ENCODE data around the gene DLG2.

The DLG2 gene

DNA sequence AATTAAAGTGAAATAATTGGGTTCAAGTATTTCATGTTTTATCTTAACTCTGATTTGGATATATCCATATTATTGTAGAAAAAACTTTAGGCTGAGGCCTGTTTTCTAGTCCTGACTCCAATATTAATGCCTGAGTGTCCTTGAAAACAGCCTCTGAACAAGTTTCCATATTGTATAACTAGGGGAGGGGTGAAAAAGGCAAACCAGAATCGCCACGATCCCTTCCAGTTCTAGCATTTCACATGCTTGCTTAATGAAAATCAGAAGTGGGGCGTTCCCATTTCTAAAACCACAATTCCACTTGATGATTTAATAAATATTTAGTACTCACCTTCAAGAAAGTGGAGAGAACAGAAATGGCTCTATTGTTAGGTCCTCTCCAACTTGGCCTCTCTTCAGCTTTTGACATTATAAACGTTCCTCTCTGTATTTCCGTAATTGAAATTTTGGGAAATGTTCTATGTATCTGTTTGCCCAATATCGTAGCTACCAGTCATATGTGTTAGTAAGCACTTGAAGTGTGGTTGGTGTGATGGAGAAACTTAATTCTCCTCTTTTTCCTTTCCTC is 1779.6 kb downstream of the DLG2 start:
- in situ Hi-C loops (cut with HindIII; ENCODE audit: low sequenced_read_pairs): no loop called here

DNA sequence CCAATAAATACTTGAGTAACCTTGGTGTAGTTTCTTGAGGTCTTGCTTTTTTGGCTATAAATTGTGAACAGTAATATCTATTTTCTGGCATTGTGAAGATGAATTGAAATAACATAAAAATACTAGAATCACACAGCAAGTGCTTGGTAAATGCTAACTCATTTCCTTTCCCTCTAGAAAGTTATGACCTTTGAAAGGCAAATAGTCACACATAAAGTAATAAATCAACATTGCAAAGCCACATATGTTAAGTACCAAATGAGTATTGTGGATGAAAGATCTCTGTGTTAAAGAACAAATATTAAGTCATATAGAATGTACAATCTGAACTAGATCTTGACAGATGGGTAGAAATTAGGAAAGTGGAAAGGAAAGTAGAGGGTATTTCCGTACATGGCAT is 1781.3 kb downstream of the DLG2 start:
- in situ Hi-C loops (cut with HindIII; ENCODE audit: low sequenced_read_pairs): no loop called here

DNA sequence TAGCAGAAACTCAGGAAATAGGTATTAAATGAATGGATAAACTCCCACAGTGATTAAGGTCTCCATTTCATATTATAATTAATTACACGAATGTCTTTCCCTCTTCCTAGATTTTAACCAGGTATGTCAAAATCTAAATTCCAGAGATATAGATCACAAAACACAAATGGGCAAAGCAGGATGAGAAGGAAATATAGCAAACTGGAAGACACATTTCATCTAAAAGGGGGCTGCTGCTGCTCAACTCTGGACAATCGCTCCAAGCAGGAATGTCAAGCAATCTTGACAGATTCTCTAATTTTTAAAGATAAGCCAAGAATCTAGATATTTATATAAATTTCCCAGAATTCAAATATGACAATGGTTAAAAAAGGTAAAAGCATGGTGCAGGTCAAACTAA is 1786.8 kb downstream of the DLG2 start:
- in situ Hi-C loops (cut with HindIII; ENCODE audit: low sequenced_read_pairs): no loop called here

DNA sequence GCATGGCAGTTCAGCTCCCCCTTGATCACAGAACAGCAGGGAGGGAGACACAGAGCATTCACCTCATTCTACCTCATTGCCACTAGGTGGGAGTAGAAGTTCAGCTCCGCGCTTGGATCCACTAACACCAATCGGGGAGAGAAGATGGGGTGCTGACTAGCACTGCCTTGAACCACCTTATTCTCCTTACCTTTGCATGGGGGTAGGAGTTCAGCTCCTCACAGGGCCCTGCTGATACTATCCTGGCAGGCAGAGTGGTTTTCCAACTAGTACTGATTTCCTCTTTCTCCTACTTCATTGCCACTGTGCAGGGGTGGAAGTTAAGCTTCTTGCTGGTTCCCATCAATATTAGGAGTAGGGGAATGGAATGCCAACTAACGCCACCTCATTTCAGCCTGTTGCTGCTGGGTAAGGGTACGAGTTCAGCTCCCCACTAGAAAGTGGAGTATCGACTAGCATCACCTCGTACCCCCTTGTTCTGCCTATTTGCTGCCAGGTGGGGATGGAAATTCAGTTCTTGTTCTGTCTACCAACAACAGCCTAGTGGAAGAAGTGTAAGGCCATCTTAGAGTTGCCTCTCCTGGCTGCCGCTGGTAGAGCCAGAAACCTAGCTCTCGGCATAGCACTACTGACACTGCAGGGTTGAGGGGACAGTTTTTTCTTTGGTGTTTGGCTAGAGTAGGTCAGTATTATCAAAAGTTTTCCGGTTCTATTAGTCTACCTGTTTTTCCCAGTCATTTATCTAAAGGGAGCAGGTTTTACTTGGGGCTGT is 1790.1 kb downstream of the DLG2 start:
- in situ Hi-C loops (cut with HindIII; ENCODE audit: low sequenced_read_pairs): no loop called here

DNA sequence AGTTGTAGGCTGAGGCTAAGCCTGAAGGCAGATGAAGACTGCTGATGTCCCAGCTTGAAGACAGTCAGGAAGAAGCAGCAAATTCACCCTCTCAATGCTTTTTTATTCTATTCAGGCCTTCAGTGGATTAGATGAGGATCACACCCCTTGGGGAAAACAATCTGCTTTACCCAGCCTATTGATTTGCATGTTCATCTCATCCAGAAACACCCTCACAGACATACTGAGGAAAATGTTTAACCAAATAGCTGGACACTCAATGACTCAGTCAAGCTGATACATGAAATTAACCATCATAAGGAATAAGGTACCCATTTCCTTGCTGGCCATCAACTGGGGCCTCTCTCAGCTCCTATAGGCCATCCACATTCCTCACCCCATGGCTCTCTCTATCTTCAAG is 1791.1 kb downstream of the DLG2 start:
- in situ Hi-C loops (cut with HindIII; ENCODE audit: low sequenced_read_pairs): no loop called here

DNA sequence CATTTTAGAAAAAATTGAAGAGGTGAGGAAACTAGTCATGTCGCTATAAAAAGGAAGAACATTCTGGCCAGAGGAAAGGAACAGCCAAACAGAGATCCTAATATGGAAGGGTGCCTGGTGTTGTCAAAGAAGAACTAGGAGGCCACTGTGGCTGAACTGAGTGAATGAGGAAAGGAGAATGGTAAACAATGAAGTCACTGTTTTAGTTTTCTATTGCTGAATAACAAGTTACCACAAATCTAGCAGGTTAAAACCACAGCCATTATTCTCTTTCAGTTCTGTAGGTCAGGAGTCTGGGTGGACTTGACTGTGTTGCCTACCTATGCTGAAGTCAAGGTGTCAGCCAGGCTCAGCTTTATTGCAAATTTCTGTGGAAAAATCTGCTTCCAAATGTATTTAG is 1791.7 kb downstream of the DLG2 start:
- in situ Hi-C loops (cut with HindIII; ENCODE audit: low sequenced_read_pairs): no loop called here

DNA sequence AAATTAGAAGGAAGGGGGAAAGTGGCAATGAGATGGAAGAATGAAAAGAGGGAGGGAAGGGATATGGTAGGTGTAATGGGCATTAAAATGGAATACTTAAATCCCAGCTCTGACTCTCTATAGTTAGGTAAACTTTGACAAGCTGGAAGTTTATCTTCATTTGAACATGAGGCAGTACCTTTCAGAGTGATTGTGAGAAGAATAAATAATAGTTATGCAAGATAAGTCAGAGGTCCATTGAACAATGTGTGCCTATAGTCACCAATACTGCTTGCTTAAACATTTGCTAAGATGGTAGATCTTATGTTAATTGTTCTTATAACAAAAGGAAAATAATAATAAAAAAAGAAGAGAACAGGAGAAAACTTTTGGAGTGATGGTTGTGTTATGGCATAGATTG is 1795.2 kb downstream of the DLG2 start:
- in situ Hi-C loops (cut with HindIII; ENCODE audit: low sequenced_read_pairs): no loop called here

DNA sequence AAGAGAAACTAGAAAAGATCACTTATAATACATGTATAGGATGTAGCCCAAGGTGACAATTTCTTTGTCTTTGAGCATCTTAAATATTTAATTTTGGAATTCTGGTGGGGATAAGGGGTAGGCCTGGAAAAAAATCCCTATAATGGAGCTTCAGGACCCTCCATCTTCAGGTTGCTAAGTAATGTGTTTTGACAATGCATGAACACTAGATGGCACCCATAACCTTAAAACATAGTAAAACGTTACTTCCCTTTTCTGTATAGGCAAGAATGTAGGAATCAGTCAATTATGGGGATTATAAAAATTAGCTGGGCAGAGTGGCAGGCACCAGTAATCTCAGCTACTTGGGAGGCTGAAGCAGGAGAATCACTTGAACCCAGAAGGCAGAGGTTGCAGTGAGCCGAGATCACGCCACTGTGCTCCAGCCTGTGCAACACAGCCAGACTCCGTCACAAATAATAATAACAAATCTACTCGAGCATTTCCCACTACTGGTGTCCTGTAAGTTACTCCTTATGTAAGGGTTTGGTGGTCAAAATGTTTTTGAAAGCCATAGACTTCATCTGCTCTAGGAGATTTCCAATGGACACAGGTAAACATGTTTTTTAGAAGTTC is 1799.1 kb downstream of the DLG2 start:
- in situ Hi-C loops (cut with HindIII; ENCODE audit: low sequenced_read_pairs): no loop called here

DNA sequence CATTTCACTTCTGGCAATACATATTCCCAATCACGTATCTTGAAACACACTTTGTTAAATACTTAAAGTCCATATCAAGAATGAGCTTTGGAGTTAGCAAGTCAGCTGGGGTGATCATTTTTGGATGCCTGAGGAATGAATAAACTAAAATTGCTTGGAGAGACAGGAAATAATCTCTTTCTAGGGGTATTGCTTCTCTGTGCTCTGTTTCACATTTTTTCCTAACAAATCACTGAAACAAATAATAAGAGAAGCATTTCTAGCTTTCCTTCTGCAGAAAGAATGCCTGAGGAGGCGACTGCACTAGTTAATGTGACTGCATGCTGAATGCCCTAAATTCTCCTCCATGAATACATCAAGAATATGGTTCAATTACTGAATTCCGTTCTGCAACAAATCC is 1799.6 kb downstream of the DLG2 start:
- in situ Hi-C loops (cut with HindIII; ENCODE audit: low sequenced_read_pairs): no loop called here

DNA sequence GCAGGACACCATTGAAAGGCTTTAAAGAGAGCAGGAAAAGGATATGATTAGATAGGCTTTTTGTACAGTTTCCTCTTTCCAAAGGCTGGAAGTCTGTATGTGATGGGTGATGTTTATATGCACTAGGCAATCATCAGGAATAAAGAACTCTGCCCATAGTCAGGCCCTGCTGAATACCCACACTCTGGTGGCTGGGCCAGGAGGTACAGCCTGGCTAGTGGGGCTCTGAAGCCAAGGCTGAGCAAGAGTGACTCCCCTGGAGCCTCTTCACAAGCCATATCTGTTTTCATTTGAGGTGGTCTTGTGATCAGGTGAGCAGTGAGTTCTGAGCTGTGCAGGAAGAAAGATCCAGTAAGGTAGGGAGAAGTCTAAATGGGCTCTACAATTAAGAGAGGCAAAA is 1801.1 kb downstream of the DLG2 start:
- in situ Hi-C loops (cut with HindIII; ENCODE audit: low sequenced_read_pairs): no loop called here

DNA sequence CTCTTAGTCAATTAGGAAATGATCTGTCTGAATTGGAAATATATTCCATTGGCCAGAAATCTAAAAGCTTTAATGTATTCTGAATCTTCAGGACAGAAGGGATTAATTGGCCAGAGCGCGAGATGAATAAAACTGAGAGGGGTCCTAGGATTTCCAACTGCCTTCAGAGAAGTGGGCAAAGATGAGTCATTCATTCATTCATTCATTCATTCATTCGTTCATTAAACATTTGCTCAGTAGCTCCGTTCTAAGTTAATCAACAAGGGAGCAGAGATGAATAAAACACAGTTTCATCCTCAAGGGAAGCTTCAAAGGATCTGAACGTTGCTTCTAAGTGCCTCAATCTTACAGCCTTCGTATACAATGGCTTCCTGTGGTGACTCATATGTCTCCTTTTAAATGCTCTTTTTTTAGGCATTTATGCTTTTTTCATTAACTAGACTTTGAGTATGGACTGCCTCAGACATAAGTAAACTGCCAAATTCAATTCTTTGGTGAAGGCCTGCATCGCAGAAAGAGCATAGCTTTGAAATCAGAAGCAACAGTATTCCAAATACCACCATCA is 1803.6 kb downstream of the DLG2 start:
- in situ Hi-C loops (cut with HindIII; ENCODE audit: low sequenced_read_pairs): no loop called here

DNA sequence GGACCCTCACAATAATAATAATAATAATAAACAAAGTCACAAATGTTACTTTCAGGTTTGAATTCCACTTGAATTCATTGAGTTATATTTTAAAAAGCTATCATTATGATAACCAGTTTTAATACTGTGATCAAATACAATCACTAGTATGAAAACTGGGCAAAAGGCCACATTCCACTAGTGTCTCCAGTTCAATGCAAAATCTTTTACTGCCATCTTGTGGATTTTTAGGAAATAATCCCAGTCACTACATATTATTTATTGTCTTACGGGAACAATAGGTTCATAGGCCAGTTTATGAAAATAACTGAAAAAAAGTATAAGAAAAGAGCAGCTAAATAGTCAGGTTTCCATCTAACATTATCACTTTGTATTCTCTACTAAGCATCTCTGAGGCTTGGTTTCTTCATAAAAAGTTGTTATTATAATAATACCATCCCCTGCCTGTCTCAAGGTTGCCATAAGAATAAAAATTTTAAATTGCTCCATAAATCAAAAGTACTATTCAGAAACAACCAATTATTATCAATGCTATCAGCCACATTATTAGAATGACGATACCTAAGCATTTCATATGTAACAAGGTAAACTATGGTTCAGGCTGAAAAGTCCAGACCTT is 1807.1 kb downstream of the DLG2 start:
- in situ Hi-C loops (cut with HindIII; ENCODE audit: low sequenced_read_pairs): no loop called here

DNA sequence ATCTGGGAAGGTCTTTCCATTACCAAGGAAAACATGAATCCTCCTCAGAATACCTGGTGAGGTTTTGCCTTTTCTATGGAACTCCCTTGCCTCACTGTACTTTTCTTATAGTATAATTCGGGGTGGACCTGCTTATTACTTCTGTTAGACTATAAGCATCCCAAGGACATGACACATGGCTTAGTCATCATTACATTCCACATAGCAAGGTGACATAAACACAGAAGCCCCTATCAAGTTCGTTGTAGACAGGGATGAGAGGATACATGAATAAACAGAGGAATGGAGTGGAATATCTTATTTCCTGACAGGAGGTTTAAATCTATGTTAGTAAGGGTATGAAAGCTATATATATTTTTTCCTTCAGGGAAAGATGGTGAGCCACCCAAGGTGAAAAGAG is 1808.8 kb downstream of the DLG2 start:
- in situ Hi-C loops (cut with HindIII; ENCODE audit: low sequenced_read_pairs): no loop called here

DNA sequence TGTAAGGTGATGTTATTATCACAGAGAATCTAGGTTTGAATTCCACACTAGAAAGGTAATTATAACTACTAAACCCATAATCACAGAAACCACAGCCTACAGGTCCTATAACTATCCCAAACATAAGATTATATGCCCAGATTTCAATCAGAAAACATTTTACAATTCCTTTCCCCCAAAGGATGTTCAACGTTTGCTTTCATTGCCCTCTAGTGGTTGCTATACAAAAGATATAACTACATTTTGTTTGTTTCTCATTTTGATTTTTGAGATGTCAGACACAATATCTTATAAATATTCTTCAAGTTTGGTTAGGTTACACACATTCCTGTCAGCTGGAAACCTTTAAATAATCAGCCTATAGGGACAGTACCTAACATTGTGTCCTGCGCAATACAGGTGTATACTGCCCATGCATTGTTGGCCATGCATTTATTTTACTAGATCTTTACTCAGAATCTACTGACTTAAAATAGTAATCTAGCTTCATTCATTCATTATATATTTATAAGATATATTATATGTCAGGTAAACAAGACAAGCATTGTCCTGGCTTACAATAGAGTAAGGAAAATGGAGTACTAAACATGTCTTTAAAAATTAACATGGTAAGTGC is 1810.5 kb downstream of the DLG2 start:
- in situ Hi-C loops (cut with HindIII; ENCODE audit: low sequenced_read_pairs): no loop called here

DNA sequence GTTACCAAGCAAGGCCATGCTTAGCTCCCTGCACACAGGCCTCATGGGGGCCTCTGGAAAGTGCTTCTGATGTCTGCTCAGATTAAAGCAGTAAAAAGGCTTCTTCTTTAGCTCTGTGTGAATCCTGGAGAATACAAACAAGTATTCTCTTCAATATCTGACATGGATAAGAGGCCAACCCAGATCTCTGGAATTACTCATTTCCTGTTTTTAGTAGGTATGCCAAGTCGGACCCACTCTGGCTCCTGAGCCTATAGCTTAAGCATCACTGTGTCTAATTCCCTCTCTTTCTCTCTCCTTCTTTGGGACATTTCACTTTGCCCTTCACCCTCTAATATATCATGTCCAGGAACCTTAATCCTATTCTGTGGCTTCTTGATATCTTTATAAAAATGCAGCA is 1811.4 kb downstream of the DLG2 start:
- in situ Hi-C loops (cut with HindIII; ENCODE audit: low sequenced_read_pairs): no loop called here

DNA sequence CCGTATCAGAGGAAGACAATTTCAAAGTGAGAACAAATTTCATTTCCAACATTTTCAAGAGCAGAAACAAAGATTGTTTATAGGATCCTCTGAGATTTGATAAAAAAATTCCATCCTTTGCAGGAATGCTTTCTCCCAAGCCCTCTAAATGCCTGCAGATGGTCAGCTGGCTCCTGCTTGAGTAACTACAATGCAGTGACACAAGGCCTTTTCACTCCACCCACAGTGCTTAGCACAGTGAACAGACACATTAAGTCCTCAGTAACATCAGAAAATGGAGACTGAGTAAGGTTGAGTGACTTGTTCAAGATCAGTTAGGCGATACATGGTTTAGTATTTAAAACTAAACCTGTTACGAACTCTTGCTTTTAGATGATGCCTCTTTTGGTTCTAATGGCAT is 1813.8 kb downstream of the DLG2 start:
- in situ Hi-C loops (cut with HindIII; ENCODE audit: low sequenced_read_pairs): no loop called here

DNA sequence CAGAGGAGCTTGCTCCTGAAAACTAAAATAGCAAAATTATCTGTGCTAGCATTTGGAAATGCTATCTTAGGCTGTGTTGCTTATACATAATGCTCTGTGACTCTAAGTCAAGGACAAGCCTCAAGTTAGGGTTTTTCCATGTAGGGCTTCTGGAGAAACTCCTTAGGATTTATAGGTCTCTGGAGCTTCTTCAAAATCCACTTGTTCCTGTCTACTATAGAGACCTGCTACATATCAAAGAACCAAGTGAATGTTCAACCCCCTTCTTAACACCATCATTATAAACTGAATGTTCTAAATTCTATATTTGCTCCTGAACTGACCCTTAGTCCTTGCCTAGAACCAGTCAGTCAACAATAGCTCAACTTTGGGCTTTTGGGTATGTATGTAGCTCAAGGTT is 1817.9 kb downstream of the DLG2 start:
- in situ Hi-C loops (cut with HindIII; ENCODE audit: low sequenced_read_pairs): no loop called here

DNA sequence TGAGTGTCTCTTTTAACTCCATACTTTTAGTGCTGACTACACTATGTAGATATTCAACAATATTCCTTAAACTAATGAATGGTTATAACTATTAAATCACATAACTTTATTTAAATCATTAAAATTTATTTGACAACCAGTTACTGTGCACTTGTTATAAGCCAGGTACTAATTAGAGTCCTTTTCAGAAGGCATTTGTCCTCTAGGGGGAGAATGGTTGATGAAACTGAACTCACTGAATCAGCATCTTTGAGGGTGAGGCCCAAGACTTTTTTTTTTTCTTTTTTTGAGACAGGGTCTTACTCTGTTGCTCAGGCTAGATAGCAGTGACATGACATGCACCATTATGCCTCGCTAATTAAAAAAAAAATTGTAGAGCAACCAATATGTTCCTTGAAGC is 1825.3 kb downstream of the DLG2 start:
- in situ Hi-C loops (cut with HindIII; ENCODE audit: low sequenced_read_pairs): no loop called here

DNA sequence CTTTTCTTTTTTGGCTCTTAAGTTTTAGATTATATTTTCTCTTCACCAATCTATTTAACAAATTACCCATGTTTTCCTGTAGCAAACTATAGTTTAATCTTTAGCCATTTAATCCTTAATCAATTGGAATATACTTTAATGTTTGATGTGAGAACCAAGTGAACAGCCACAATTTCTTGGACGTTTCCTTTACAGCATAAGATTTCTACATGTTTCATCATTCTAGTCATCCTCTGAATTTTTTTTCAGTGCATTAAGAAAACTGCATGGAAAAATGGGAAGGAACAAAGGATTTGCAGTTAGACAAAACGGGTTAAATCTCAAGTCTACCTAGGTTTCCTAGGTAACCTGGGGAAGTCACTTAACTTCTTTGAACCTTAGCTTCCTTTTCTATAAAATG is 1833.8 kb downstream of the DLG2 start:
- in situ Hi-C loops (cut with HindIII; ENCODE audit: low sequenced_read_pairs): no loop called here

DNA sequence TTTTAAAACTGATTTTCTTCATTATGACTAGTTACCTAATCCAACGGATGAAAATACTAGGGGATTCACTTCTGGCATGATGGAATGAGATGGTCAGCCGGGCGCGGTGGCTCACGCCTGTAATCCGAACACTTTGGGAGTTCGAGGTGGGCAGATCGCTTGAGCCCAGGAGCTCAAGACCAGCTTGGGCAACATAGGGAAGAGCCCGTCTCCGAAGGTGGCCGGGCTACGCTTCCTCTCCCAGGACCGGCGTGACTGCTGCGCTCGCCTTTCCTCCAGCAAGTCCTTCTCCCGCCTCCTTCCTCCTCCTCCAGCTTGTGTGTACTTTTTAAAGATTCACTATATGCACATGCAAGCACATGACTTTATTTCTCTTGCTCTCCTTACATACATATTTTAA is 1835.6 kb downstream of the DLG2 start:
- in situ Hi-C loops (cut with HindIII; ENCODE audit: low sequenced_read_pairs): no loop called here

DNA sequence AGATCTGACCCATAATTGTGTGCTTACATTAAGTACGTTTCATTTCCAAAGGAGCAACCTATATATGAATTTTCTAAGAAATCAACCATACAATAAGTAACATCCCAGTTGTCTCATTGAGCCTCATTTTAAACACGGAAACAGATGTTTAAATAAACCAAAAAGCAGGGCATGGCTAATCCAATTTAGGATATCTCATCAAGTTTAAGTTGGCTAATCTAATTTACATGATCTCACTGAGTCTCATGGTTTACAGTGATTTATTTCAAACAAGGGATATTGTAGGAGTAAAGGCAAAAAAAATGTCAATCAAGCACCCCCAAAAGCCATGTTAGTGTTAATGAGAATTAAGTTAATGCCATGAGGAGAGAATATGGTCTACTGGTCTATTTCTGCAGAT is 1841.2 kb downstream of the DLG2 start:
- in situ Hi-C loops (cut with HindIII; ENCODE audit: low sequenced_read_pairs): no loop called here

Data from DLD1 (cell line).